GM23248 (cell line): ENCODE results near the gene NPAS1. TPM values are rescaled to one million over a fixed set of nuclear protein-coding genes. Genes with fewer than 3 reads are reported as not detected.
A peak's percentile ranks its signal among the peaks of the same experiment; 100 is the strongest.

Experiments used
- DNase-seq: peaks from one replicate; pipeline ENCODE4 v3.0.0-alpha.2; 2015
- H2AFZ ChIP-seq: fragments of 200-600 bp; sonication (generic); 2 replicates; pipeline ENCODE4 v1.6.1; 2016; ENCODE audit warnings: antibody characterized with exemption
- H3F3A ChIP-seq: fragments of 200-600 bp; sonication (generic); 2 replicates; pipeline ENCODE4 v1.6.1; 2016; ENCODE audit warnings: mild to moderate bottlenecking, antibody characterized with exemption, mixed run types; ENCODE audit not compliant: insufficient read depth
- H3K27ac ChIP-seq: fragments of 200-600 bp; sonication (generic); 2 replicates; pipeline ENCODE4 v1.5.1; 2016; ENCODE audit warnings: mild to moderate bottlenecking
- H3K27me3 ChIP-seq: fragments of 200-600 bp; sonication (generic); replicated peaks from 2 replicates; pipeline ENCODE4 v1.6.1; 2016; ENCODE audit warnings: mild to moderate bottlenecking; ENCODE audit not compliant: insufficient read depth
- H3K36me3 ChIP-seq: fragments of 200-600 bp; sonication (generic); 2 replicates; pipeline ENCODE4 v1.6.1; 2016; ENCODE audit warnings: low read depth, mild to moderate bottlenecking
- H3K4me1 ChIP-seq: fragments of 200-600 bp; sonication (generic); 2 replicates; pipeline ENCODE4 v1.6.1; 2016; ENCODE audit warnings: mild to moderate bottlenecking; ENCODE audit not compliant: insufficient read depth
- H3K4me2 ChIP-seq: fragments of 200-600 bp; sonication (generic); one replicate; pipeline ENCODE4 v1.6.1; 2016; ENCODE audit warnings: mild to moderate bottlenecking; ENCODE audit not compliant: unreplicated experiment
- H3K4me3 ChIP-seq: fragments of 200-600 bp; sonication (generic); 2 replicates; pipeline ENCODE4 v1.5.1; 2016; ENCODE audit warnings: mild to moderate bottlenecking
- H3K79me2 ChIP-seq: fragments of 200-600 bp; sonication (generic); 2 replicates; pipeline ENCODE4 v1.6.1; 2016; ENCODE audit warnings: mild to moderate bottlenecking; ENCODE audit not compliant: insufficient read depth
- H3K9ac ChIP-seq: fragments of 200-600 bp; sonication (generic); 2 replicates; pipeline ENCODE4 v1.6.1; 2016; ENCODE audit warnings: mild to moderate bottlenecking
- H3K9me2 ChIP-seq: fragments of 200-600 bp; sonication (generic); 2 replicates; pipeline ENCODE4 v1.6.1; 2016; ENCODE audit warnings: mixed run types, mild to moderate bottlenecking, moderate library complexity; ENCODE audit not compliant: insufficient read depth
- H3K9me3 ChIP-seq: fragments of 200-600 bp; sonication (generic); one replicate; pipeline ENCODE4 v1.6.1; 2017; ENCODE audit warnings: low read depth
- H4K20me1 ChIP-seq: fragments of 200-600 bp; sonication (generic); 2 replicates; pipeline ENCODE4 v1.6.0; 2016; ENCODE audit not compliant: insufficient read depth
- EZH2 ChIP-seq: fragments of 200-600 bp; sonication (generic); IDR thresholded peaks from 2 replicates; pipeline ENCODE4 v1.6.1; 2018; ENCODE audit warnings: antibody characterized with exemption, mild to moderate bottlenecking; ENCODE audit not compliant: insufficient read depth, poor library complexity, severe bottlenecking
- EZH2phosphoT487 ChIP-seq: fragments of 200-600 bp; sonication (generic); IDR thresholded peaks from 2 replicates; pipeline ENCODE4 v1.6.1; 2018; ENCODE audit warnings: antibody characterized with exemption, moderate library complexity, mild to moderate bottlenecking, low read depth; ENCODE audit not compliant: insufficient read depth
- WGBS, 2 experiments: methylation state at CpG; one replicate each; pipeline ENCODE4 v1.1.6; 2015 to 2017; ENCODE audit warnings: low lambda C conversion rate in 2 of 2, low coverage in 1 of 2; ENCODE audit errors: missing lambda C conversion rate in 2 of 2; 5-methylcytosine and 5-hydroxymethylcytosine counted together
- in situ Hi-C: fragments of 300-500 bp; cut with MboI; formaldehyde crosslinking; loops from 2 replicates; pipeline ENCODE4 v1.15.0; 2020
- polyA plus RNA-seq: library from polyadenylated mRNA; unstranded; fragments of >200 nt; fragmentation: Nextera tagmentation; extraction: Ambion mirVana; gene quantifications from 2 replicates; pipeline ENCODE4 v1.2.1, GENCODE V29; 2016
- total RNA-seq: library from RNA; depleted of rRNA; stranded (reverse); fragments of >200 nt; shearing (Covaris generic); gene quantifications from 2 replicates; pipeline ENCODE4 v1.2.3, GENCODE V29; 2014

NPAS1 gene
- total and polyA plus RNA-seq, 2 experiments from 2014 or later: 8.6 to 23.2 TPM

DNA sequence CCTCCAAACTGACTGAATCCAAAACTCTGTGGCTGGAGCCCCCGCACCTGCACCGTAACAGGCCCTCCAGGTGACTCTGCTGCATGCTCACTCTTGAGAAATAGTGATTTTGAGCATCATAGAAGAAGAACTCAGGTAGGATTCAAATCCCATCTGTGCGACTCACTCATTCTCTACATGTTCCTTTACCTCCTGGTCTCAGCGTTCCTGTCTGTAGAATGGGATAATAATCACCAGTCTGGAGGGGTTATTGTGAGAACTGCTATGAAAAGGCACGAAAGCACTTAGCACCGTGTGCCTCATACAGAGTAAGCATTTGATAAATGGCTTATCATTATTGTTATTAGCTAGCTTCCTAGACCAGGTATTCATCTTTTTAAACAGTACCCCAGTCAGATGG lies 36.5 kb upstream of the NPAS1 start:
- Histone ChIP-seq H3K79me2 (peaks cover 83% of the 10 kb centered on the region), H2AFZ (no peak overlapping the region), H4K20me1 (no peaks in the 10 kb centered on the region), H3F3A (peaks cover 26% of the 10 kb centered on the region), H3K36me3 (no peaks in the 10 kb centered on the region), H3K4me1 (peaks cover 34% of the 10 kb centered on the region), H3K4me2 (no peak overlapping the region), H3K9me2 (no peaks in the 10 kb centered on the region), H3K4me3 (no peak overlapping the region), H3K9me3 (no peaks in the 10 kb centered on the region), H3K27ac (peak overlapping the region; percentile 97), H3K9ac (peak overlapping the region; percentile 50; the same call in 1 of the 2 replicates), H3K27me3 (no peaks in the 10 kb centered on the region)
- no peak for DNase-seq
- no peak for TF ChIP-seq EZH2
- TF ChIP-seq EZH2phosphoT487: no peak
- in situ Hi-C loops: no loop called here
- WGBS, 2 experiments: 78 to 81% methylated on average over 6 of the region's 6 CpGs

- TF ChIP-seq EZH2phosphoT487 (no peak), EZH2 (no peak)
- H3K4me1 ChIP-seq: peaks cover 31% of the 10 kb centered on the region
- H3K27ac ChIP-seq: 0 out of 2 replicates have a peak overlapping the region, but pooled peaks have one; percentile 10
- WGBS, 2 experiments: 72 to 79% methylated on average over 20 of the region's 20 CpGs
- peak; percentile 48 for DNase-seq
- in situ Hi-C loops: no loop called here
- no peak overlapping the region for H3K4me3 ChIP-seq
- H3K9me2 ChIP-seq: no peaks in the 10 kb centered on the region
- no peaks in the 10 kb centered on the region for H3K36me3 ChIP-seq
- no peak overlapping the region for H3K9ac ChIP-seq
- H3K9me3 ChIP-seq: no peaks in the 10 kb centered on the region
- H2AFZ ChIP-seq: no peak overlapping the region
- peaks cover 70% of the 10 kb centered on the region for H3K79me2 ChIP-seq
- peaks cover 24% of the 10 kb centered on the region for H3F3A ChIP-seq
- no peaks in the 10 kb centered on the region for H3K27me3 ChIP-seq
- H3K4me2 ChIP-seq: no peak overlapping the region
- no peaks in the 10 kb centered on the region for H4K20me1 ChIP-seq
Observed at GRCh38 chr19:46984077-46985010, 35.3 kb upstream of the NPAS1 start.

- no peak overlapping the region for H3K4me2 ChIP-seq
- H3K4me1 ChIP-seq: peaks cover 30% of the 10 kb centered on the region
- WGBS, 2 experiments: 82 to 84% methylated on average over 14 of the region's 14 CpGs
- no peak overlapping the region for H3K4me3 ChIP-seq
- H3K36me3 ChIP-seq: 0 out of 2 replicates have a peak, but pooled peaks cover 4% of the 10 kb centered on the region
- H3K27me3 ChIP-seq: no peaks in the 10 kb centered on the region
- DNase-seq: no peak
- H4K20me1 ChIP-seq: no peaks in the 10 kb centered on the region
- no peaks in the 10 kb centered on the region for H3K9me2 ChIP-seq
- peaks cover 26% of the 10 kb centered on the region for H3F3A ChIP-seq
- H2AFZ ChIP-seq: no peak overlapping the region
- H3K9me3 ChIP-seq: no peaks in the 10 kb centered on the region
- in situ Hi-C loops: no loop called here
- peaks cover 56% of the 10 kb centered on the region for H3K79me2 ChIP-seq
- H3K9ac ChIP-seq: no peak overlapping the region
- no peak overlapping the region for H3K27ac ChIP-seq
- TF ChIP-seq EZH2: no peak
- no peak for TF ChIP-seq EZH2phosphoT487
Observed at GRCh38 chr19:46985542-46986415, 33.9 kb upstream of the NPAS1 start.

GRCh38 chr19:46988614-46989230 lies 30.9 kb upstream of the NPAS1 start:
- peaks cover 9% of the 10 kb centered on the region for H3K4me1 ChIP-seq
- DNase-seq: no peak
- no peak overlapping the region for H3K4me3 ChIP-seq
- no peak overlapping the region for H2AFZ ChIP-seq
- no peak for TF ChIP-seq EZH2
- TF ChIP-seq EZH2phosphoT487: no peak
- no peak overlapping the region for H3K9ac ChIP-seq
- H3K4me2 ChIP-seq: no peak overlapping the region
- 88 to 90% methylated on average over 14 of the region's 14 CpGs for WGBS, 2 experiments
- in situ Hi-C loops: no loop called here
- H3K79me2 ChIP-seq: peaks cover 45% of the 10 kb centered on the region
- no peaks in the 10 kb centered on the region for H3K9me3 ChIP-seq
- H3F3A ChIP-seq: peaks cover 16% of the 10 kb centered on the region; the same call in 1 of the 2 replicates
- no peaks in the 10 kb centered on the region for H3K27me3 ChIP-seq
- no peak overlapping the region for H3K27ac ChIP-seq
- 0 out of 2 replicates have a peak, but pooled peaks cover 4% of the 10 kb centered on the region for H3K36me3 ChIP-seq
- H3K9me2 ChIP-seq: no peaks in the 10 kb centered on the region
- H4K20me1 ChIP-seq: no peaks in the 10 kb centered on the region
